Measurements from ENCODE around the gene MAST4.

Gene MAST4

DNA sequence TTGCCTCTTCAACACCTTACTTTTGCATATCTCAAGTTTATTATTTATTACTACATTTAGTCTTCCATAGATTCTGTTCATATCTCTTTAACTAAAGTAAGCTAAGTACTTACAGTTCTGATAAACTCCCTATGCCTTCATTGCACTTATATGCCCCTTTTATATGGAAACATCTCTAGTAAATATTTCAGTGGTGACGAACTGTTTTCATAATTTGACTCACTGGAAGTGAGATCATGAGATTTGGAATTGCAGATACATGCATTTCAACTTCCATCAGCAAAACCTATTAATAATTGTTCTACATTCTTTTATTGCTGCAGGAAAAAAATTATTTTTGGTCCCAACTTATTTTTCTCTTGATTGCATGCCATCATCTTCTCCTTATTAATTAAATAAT, 336.9 kb downstream of the MAST4 start:
- H3K79me2 ChIP-seq (ENCODE audit: low read length): no peaks in the 10 kb centered on the region
- DNase-seq: no peak
- H3K4me1 ChIP-seq (ENCODE audit: low read length): peaks cover 7% of the 10 kb centered on the region
- TF ChIP-seq, protein P1, sequence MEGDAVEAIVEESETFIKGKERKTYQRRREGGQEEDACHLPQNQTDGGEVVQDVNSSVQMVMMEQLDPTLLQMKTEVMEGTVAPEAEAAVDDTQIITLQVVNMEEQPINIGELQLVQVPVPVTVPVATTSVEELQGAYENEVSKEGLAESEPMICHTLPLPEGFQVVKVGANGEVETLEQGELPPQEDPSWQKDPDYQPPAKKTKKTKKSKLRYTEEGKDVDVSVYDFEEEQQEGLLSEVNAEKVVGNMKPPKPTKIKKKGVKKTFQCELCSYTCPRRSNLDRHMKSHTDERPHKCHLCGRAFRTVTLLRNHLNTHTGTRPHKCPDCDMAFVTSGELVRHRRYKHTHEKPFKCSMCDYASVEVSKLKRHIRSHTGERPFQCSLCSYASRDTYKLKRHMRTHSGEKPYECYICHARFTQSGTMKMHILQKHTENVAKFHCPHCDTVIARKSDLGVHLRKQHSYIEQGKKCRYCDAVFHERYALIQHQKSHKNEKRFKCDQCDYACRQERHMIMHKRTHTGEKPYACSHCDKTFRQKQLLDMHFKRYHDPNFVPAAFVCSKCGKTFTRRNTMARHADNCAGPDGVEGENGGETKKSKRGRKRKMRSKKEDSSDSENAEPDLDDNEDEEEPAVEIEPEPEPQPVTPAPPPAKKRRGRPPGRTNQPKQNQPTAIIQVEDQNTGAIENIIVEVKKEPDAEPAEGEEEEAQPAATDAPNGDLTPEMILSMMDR (IDR thresholded peaks at IDR 0.05; ENCODE audit: low read length): no peak
- no peak for TF ChIP-seq EZH2phosphoT487 (IDR thresholded peaks at IDR 0.05; ENCODE audit: low read length)
- TF ChIP-seq EZH2 (optimal IDR thresholded peaks at IDR 0.05; ENCODE audit: low read depth, low read length): no peak
- no peak overlapping the region for H3K4me2 ChIP-seq (ENCODE audit: low read depth, low read length)
- H3K9me2 ChIP-seq (replicated peaks; ENCODE audit: insufficient read depth, low read length): no peaks in the 10 kb centered on the region
- H4K20me1 ChIP-seq (ENCODE audit: insufficient read depth, low read length): no peaks in the 10 kb centered on the region
- H3K27me3 ChIP-seq (replicated peaks; ENCODE audit: insufficient read depth, low read length): no peaks in the 10 kb centered on the region
- no peak overlapping the region for H2AFZ ChIP-seq (ENCODE audit: low read length)
- no peak overlapping the region for H3K9ac ChIP-seq (ENCODE audit: low read length)
- no peaks in the 10 kb centered on the region for H3K9me3 ChIP-seq (replicated peaks; ENCODE audit: insufficient read depth, low read length)
- no peak overlapping the region for H3K27ac ChIP-seq (ENCODE audit: low read length)
- no peaks in the 10 kb centered on the region for H3F3A ChIP-seq (ENCODE audit: insufficient read depth, low read length)
- no peak overlapping the region for H3K4me3 ChIP-seq (ENCODE audit: low read length)
- H3K36me3 ChIP-seq (replicated peaks; ENCODE audit: insufficient read depth, low read length): no peaks in the 10 kb centered on the region

DNA sequence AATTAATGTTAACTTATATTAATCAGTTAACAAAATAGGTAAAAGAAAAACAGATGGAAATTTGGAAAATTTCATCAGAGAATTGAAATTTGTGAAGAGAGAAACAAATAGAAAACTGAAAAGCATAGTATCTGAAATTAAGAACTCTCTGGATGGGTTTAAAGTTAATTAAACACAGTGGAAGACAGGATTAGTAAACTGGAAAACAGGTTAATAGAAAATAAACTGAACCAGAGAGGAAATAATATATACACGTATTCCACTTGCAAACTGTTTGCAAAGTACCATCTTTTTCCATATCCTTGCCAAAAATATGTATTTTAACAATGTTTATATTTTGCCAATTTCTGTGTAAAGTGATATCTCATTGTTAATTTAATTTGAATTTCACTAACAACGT, 342.9 kb downstream of the MAST4 start:
- Histone ChIP-seq H3F3A (ENCODE audit: insufficient read depth, low read length) (no peaks in the 10 kb centered on the region), H4K20me1 (ENCODE audit: insufficient read depth, low read length) (no peaks in the 10 kb centered on the region), H3K9ac (ENCODE audit: low read length) (no peak overlapping the region), H3K4me1 (ENCODE audit: low read length) (no peaks in the 10 kb centered on the region), H3K4me2 (ENCODE audit: low read depth, low read length) (no peak overlapping the region), H3K79me2 (ENCODE audit: low read length) (no peaks in the 10 kb centered on the region), H3K9me3 (replicated peaks; ENCODE audit: insufficient read depth, low read length) (no peaks in the 10 kb centered on the region), H3K9me2 (replicated peaks; ENCODE audit: insufficient read depth, low read length) (no peaks in the 10 kb centered on the region), H2AFZ (ENCODE audit: low read length) (no peak overlapping the region), H3K27me3 (replicated peaks; ENCODE audit: insufficient read depth, low read length) (peaks cover 14% of the 10 kb centered on the region; the same call in 1 of the 2 replicates), H3K4me3 (ENCODE audit: low read length) (no peak overlapping the region), H3K36me3 (replicated peaks; ENCODE audit: insufficient read depth, low read length) (no peaks in the 10 kb centered on the region), H3K27ac (ENCODE audit: low read length) (no peak overlapping the region)
- no peak for DNase-seq
- TF ChIP-seq, protein P1 (IDR thresholded peaks at IDR 0.05; ENCODE audit: low read length): no peak
- TF ChIP-seq EZH2phosphoT487 (IDR thresholded peaks at IDR 0.05; ENCODE audit: low read length) (no peak), EZH2 (optimal IDR thresholded peaks at IDR 0.05; ENCODE audit: low read depth, low read length) (no peak)

DNA sequence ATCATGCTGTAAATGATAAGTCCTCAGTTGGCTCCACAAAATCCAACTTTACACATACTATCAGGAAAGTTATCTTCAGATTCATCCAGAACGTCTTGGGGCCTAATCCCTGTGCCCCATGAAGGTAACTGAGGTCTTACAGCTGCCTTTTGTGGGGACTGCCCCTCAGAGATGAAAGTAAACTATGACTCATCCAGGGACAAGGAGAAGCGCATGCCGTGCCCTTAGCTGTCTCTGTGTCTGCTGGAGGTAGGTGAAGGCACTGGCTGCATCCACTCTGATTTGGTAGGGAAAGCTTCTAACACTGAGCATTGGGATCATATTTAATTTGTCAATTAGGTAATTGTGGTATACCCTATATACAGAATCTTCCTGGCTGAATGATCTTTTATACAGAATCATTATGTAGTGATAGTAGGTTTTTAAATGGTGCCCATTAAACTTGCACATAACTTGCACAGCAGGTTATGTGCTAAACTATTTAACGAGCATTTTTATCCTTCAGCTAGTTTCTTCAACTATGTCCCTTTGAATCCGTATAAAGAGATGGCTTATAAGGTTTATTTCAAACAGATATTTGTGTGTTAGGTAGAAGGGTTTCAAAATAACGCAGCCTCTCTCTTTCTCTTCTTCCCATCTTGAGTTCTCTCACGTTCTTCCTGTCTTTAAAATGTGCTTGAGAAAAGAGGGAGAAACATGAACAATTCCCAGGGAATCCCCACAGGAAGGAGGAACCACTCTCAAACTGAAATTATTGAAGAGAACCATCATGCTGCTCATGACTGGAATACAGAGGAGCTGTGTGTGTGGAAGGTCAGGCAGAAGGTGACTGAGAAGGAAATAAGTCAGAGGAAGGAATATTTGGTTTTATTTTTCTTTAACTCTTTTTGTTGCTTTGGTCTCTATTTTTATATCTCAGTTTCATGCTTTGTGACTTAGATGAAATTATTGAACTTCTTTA, 349.5 kb downstream of the MAST4 start:
- no peaks in the 10 kb centered on the region for H3K36me3 ChIP-seq (replicated peaks; ENCODE audit: insufficient read depth, low read length)
- no peaks in the 10 kb centered on the region for H3K9me3 ChIP-seq (replicated peaks; ENCODE audit: insufficient read depth, low read length)
- no peaks in the 10 kb centered on the region for H3K4me1 ChIP-seq (ENCODE audit: low read length)
- H3K9ac ChIP-seq (ENCODE audit: low read length): no peak overlapping the region
- H4K20me1 ChIP-seq (ENCODE audit: insufficient read depth, low read length): no peaks in the 10 kb centered on the region
- peaks cover 3% of the 10 kb centered on the region; the same call in 1 of the 2 replicates for H3K27me3 ChIP-seq (replicated peaks; ENCODE audit: insufficient read depth, low read length)
- H3F3A ChIP-seq (ENCODE audit: insufficient read depth, low read length): no peaks in the 10 kb centered on the region
- no peak overlapping the region for H2AFZ ChIP-seq (ENCODE audit: low read length)
- no peak for DNase-seq
- TF ChIP-seq EZH2 (optimal IDR thresholded peaks at IDR 0.05; ENCODE audit: low read depth, low read length) (no peak), EZH2phosphoT487 (IDR thresholded peaks at IDR 0.05; ENCODE audit: low read length) (no peak)
- TF ChIP-seq, protein P1 (IDR thresholded peaks at IDR 0.05; ENCODE audit: low read length): no peak
- no peak overlapping the region for H3K4me2 ChIP-seq (ENCODE audit: low read depth, low read length)
- H3K4me3 ChIP-seq (ENCODE audit: low read length): no peak overlapping the region
- H3K27ac ChIP-seq (ENCODE audit: low read length): no peak overlapping the region
- no peaks in the 10 kb centered on the region for H3K79me2 ChIP-seq (ENCODE audit: low read length)
- no peaks in the 10 kb centered on the region for H3K9me2 ChIP-seq (replicated peaks; ENCODE audit: insufficient read depth, low read length)

All from MM.1S (cell line).